Neural cell (in vitro differentiated cells): ENCODE measurements around the gene LRRC31. TPM values are rescaled to one million over a fixed set of nuclear protein-coding genes. Genes with fewer than 3 reads are reported as not detected.

Source experiments
- H2AFZ ChIP-seq: fragments of 200-600, 300-800 bp; sonication (generic), shearing (Covaris generic); 2 replicates; pipeline ENCODE4 v1.6.0; 2014; ENCODE audit warnings: low read depth, mild to moderate bottlenecking, antibody characterized with exemption, low read length, moderate library complexity
- H3F3A ChIP-seq: fragments of 200-600 bp; shearing (Covaris generic); 2 replicates; pipeline ENCODE4 v1.6.1; 2016; ENCODE audit warnings: mild to moderate bottlenecking, moderate library complexity, mixed read lengths, antibody characterized with exemption, low read length; ENCODE audit not compliant: insufficient read depth, poor library complexity, severe bottlenecking
- H3K27ac ChIP-seq: fragments of 200-600, 300-800 bp; sonication (generic), shearing (Covaris generic); 2 replicates; pipeline ENCODE4 v1.5.1; 2014; ENCODE audit warnings: mild to moderate bottlenecking, low read length, moderate library complexity
- H3K27me3 ChIP-seq: fragments of 300-800, 200-600 bp; sonication (generic), shearing (Covaris generic); 2 replicates; pipeline ENCODE4 v1.6.0; 2014; ENCODE audit warnings: mild to moderate bottlenecking, low read depth, low read length, moderate library complexity; ENCODE audit not compliant: insufficient read depth
- H3K36me3 ChIP-seq: fragments of 300-800, 200-600 bp; sonication (generic), shearing (Covaris generic); 2 replicates; pipeline ENCODE4 v1.5.1; 2014; ENCODE audit warnings: mild to moderate bottlenecking, antibody characterized with exemption, low read length, moderate library complexity; ENCODE audit not compliant: insufficient read depth
- H3K4me2 ChIP-seq: fragments of 300-800, 200-600 bp; sonication (generic), shearing (Covaris generic); 2 replicates; pipeline ENCODE4 v1.6.0; 2014; ENCODE audit warnings: mild to moderate bottlenecking, low read length
- H3K4me3 ChIP-seq: fragments of 300-800, 200-600 bp; sonication (generic), shearing (Covaris generic); 2 replicates; pipeline ENCODE4 v1.5.1; 2014; ENCODE audit warnings: mild to moderate bottlenecking, low read length, moderate library complexity
- H3K79me2 ChIP-seq: fragments of 200-600 bp; shearing (Covaris generic); replicated peaks from 2 replicates; pipeline ENCODE4 v1.6.0; 2014; ENCODE audit warnings: mild to moderate bottlenecking, low read length, moderate library complexity; ENCODE audit not compliant: insufficient read depth
- H3K9ac ChIP-seq: fragments of 300-800, 200-600 bp; sonication (generic), shearing (Covaris generic); 2 replicates; pipeline ENCODE4 v1.6.1; 2016; ENCODE audit warnings: mild to moderate bottlenecking, low read length, mixed read lengths
- H3K9me2 ChIP-seq: fragments of 200-600 bp; shearing (Covaris generic); 2 replicates; pipeline ENCODE4 v1.6.1; 2016; ENCODE audit warnings: mild to moderate bottlenecking, low read length, mixed read lengths; ENCODE audit not compliant: insufficient read depth
- H3K9me3 ChIP-seq: fragments of 200-600, 300-800 bp; sonication (generic), shearing (Covaris generic); 2 replicates; pipeline ENCODE4 v1.6.1; 2016; ENCODE audit warnings: mild to moderate bottlenecking, mixed run types, low read length, moderate library complexity, mixed read lengths
- H4K20me1 ChIP-seq: fragments of 200-600 bp; shearing (Covaris generic); 2 replicates; pipeline ENCODE4 v1.6.1; 2016; ENCODE audit warnings: mild to moderate bottlenecking, mixed run types; ENCODE audit not compliant: insufficient read depth
- CTCF ChIP-seq: fragments of 450-650 bp; IDR thresholded peaks from 2 replicates; pipeline ENCODE4 v1.5.1; 2014; ENCODE audit warnings: antibody characterized with exemption, mild to moderate bottlenecking, moderate library complexity; ENCODE audit not compliant: poor library complexity, severe bottlenecking
- EP300 ChIP-seq: fragments of 450-650 bp; conservative IDR thresholded peaks from 2 replicates; pipeline ENCODE4 v1.6.1; 2014; ENCODE audit warnings: antibody characterized with exemption, mild to moderate bottlenecking, moderate library complexity; ENCODE audit not compliant: poor library complexity, severe bottlenecking
- EZH2 ChIP-seq: fragments of 200-600, 300-800 bp; shearing (Covaris generic), sonication (generic); IDR thresholded peaks from 2 replicates; pipeline ENCODE4 v1.6.1; 2014; ENCODE audit warnings: antibody characterized with exemption, low read length, borderline replicate concordance, mild to moderate bottlenecking; ENCODE audit not compliant: insufficient read depth, poor library complexity, severe bottlenecking
- MXI1 ChIP-seq: fragments of 450-650 bp; conservative IDR thresholded peaks from 2 replicates; pipeline ENCODE4 v1.6.1; 2014; ENCODE audit warnings: antibody characterized with exemption, mild to moderate bottlenecking; ENCODE audit not compliant: poor library complexity, severe bottlenecking
- POLR2AphosphoS5 ChIP-seq: IDR thresholded peaks from 2 replicates; pipeline ENCODE4 v1.6.1; 2012
- RAD21 ChIP-seq: fragments of 450-650 bp; conservative IDR thresholded peaks from 2 replicates; pipeline ENCODE4 v1.6.1; 2014; ENCODE audit warnings: antibody characterized with exemption, mild to moderate bottlenecking, moderate library complexity
- REST ChIP-seq: IDR thresholded peaks from 2 replicates; pipeline ENCODE4 v1.6.1; 2012; ENCODE audit warnings: borderline replicate concordance
- SMC3 ChIP-seq: fragments of 450-650 bp; conservative IDR thresholded peaks from 2 replicates; pipeline ENCODE4 v1.6.1; 2014; ENCODE audit warnings: antibody characterized with exemption, mild to moderate bottlenecking, moderate library complexity; ENCODE audit not compliant: poor library complexity
- TAF1 ChIP-seq: IDR thresholded peaks from 2 replicates; pipeline ENCODE4 v1.6.1; 2012; ENCODE audit warnings: low read depth
- polyA plus RNA-seq: library from polyadenylated mRNA; depleted of rRNA; stranded (reverse); fragments of >200 nt; gene quantifications from 2 replicates; pipeline ENCODE4 v1.2.3, GENCODE V29; 2014

LRRC31 gene
- polyA plus RNA-seq, 1 donor from 2014 or later = not detected

GRCh38 chr3:169804681-169805080 lies 65.1 kb downstream of the LRRC31 start:
- Histone ChIP-seq H4K20me1 (no peaks in the 10 kb centered on the region), H3K27me3 (no peaks in the 10 kb centered on the region), H3K4me3 (no peak overlapping the region), H3K4me2 (no peak overlapping the region), H3F3A (no peaks in the 10 kb centered on the region), H3K27ac (no peak overlapping the region), H3K9me2 (no peaks in the 10 kb centered on the region), H2AFZ (no peak overlapping the region), H3K9ac (no peak overlapping the region), H3K9me3 (no peaks in the 10 kb centered on the region), H3K79me2 (no peaks in the 10 kb centered on the region), H3K36me3 (no peaks in the 10 kb centered on the region)
- no peak for TF ChIP-seq TAF1

- Histone ChIP-seq H3K27ac (no peak overlapping the region), H3K79me2 (no peaks in the 10 kb centered on the region), H2AFZ (no peak overlapping the region), H3K9me3 (no peaks in the 10 kb centered on the region), H4K20me1 (no peaks in the 10 kb centered on the region), H3K4me3 (no peak overlapping the region), H3F3A (no peaks in the 10 kb centered on the region), H3K9ac (no peak overlapping the region), H3K36me3 (peaks cover 8% of the 10 kb centered on the region), H3K4me2 (no peak overlapping the region), H3K9me2 (no peaks in the 10 kb centered on the region), H3K27me3 (no peaks in the 10 kb centered on the region)
- TF ChIP-seq RAD21 = no peak
- TF ChIP-seq EP300 = no peak
- TF ChIP-seq POLR2AphosphoS5 = no peak
- no peak for TF ChIP-seq MXI1
Observed at GRCh38 chr3:169792359-169792758, 77.4 kb downstream of the LRRC31 start.

- H3K27ac ChIP-seq = no peak overlapping the region
- H3K27me3 ChIP-seq = no peaks in the 10 kb centered on the region
- no peak overlapping the region for H3K4me3 ChIP-seq
- no peak overlapping the region for H2AFZ ChIP-seq
- no peak overlapping the region for H3K9ac ChIP-seq
- H3K79me2 ChIP-seq = no peaks in the 10 kb centered on the region
- no peaks in the 10 kb centered on the region for H3K9me2 ChIP-seq
- H3F3A ChIP-seq = no peaks in the 10 kb centered on the region
- H4K20me1 ChIP-seq = no peaks in the 10 kb centered on the region
- H3K4me2 ChIP-seq = no peak overlapping the region
- H3K9me3 ChIP-seq = no peaks in the 10 kb centered on the region
- no peak for TF ChIP-seq CTCF
- TF ChIP-seq SMC3 = no peak
- no peak for TF ChIP-seq POLR2AphosphoS5
- no peak for TF ChIP-seq REST
- no peak for TF ChIP-seq EP300
- no peak for TF ChIP-seq TAF1
- no peak for TF ChIP-seq EZH2
- TF ChIP-seq MXI1 = no peak
- TF ChIP-seq RAD21 = no peak
- peaks cover 8% of the 10 kb centered on the region for H3K36me3 ChIP-seq
Observed at GRCh38 chr3:169790687-169791429, 78.9 kb downstream of the LRRC31 start.
